Progenitor cell of endocrine pancreas (in vitro differentiated cells): ENCODE data around the gene DEFB124. TPM values are rescaled to one million over a fixed set of nuclear protein-coding genes. Genes with fewer than 3 reads are reported as not detected.
A peak's percentile ranks its signal among the peaks of the same experiment; 100 is the strongest.
"Not testable (repeated sequence)": the region's sequence is repeated elsewhere in the genome, so short reads cannot be mapped to it uniquely, and the experiment has no call there.

Experiments used
- DNase-seq: peaks from one replicate; pipeline ENCODE4 v3.0.0; 2021; ENCODE audit warnings: low spot score; ENCODE audit not compliant: unreplicated experiment
- H3K27ac Mint-ChIP-seq: 2 replicates; pipeline ENCODE4 v1.8.0; 2021; ENCODE audit warnings: mild to moderate bottlenecking, moderate library complexity, mixed read lengths
- H3K27me3 Mint-ChIP-seq: 2 replicates; pipeline ENCODE4 v1.8.0; 2021; ENCODE audit warnings: mixed read lengths
- H3K36me3 Mint-ChIP-seq: 2 replicates; pipeline ENCODE4 v1.8.0; 2022; ENCODE audit warnings: mixed read lengths; ENCODE audit not compliant: insufficient read depth
- H3K4me1 Mint-ChIP-seq: 2 replicates; pipeline ENCODE4 v1.8.0; 2021; ENCODE audit warnings: low read depth, mixed read lengths
- H3K4me3 Mint-ChIP-seq: 2 replicates; pipeline ENCODE4 v1.8.0; 2021; ENCODE audit warnings: low read depth, mild to moderate bottlenecking, moderate library complexity, mixed read lengths
- H3K9me3 Mint-ChIP-seq: 2 replicates; pipeline ENCODE4 v1.8.0; 2021; ENCODE audit warnings: low read depth, mixed read lengths
- CTCF ChIP-seq: fragments of 200-600 bp; sonication (generic); IDR thresholded peaks from one replicate; pipeline ENCODE4 v1.5.0; 2021; ENCODE audit warnings: antibody characterized with exemption, mild to moderate bottlenecking; ENCODE audit not compliant: unreplicated experiment
- total RNA-seq: library from RNA; stranded (reverse); gene quantifications from 2 replicates; pipeline ENCODE4 v1.2.1, GENCODE V29; 2021

The DEFB124 gene
- total RNA-seq, 1 donor from 2014 or later = not detected

- peaks cover 40% of the 10 kb centered on the region for H3K9me3 Mint-ChIP-seq
- no peak for TF ChIP-seq CTCF
- no peak overlapping the region for H3K4me3 Mint-ChIP-seq
- no peaks in the 10 kb centered on the region for H3K4me1 Mint-ChIP-seq
- H3K27me3 Mint-ChIP-seq = peaks cover 8% of the 10 kb centered on the region
- no peak overlapping the region for H3K27ac Mint-ChIP-seq
- no peak for DNase-seq
- H3K36me3 Mint-ChIP-seq = peaks cover 6% of the 10 kb centered on the region
Observed at GRCh38 chr20:31474097-31474436, 860 bp downstream of the DEFB124 start.

GRCh38 chr20:31473331-31474096 lies 1.4 kb downstream of the DEFB124 start:
- Mint-ChIP-seq H3K27me3 (peaks cover 8% of the 10 kb centered on the region), H3K27ac (no peak overlapping the region), H3K4me3 (no peak overlapping the region), H3K4me1 (no peaks in the 10 kb centered on the region), H3K36me3 (peaks cover 6% of the 10 kb centered on the region), H3K9me3 (peaks cover 38% of the 10 kb centered on the region)
- no peak for TF ChIP-seq CTCF
- DNase-seq = no peak

GRCh38 chr20:31472395-31473330 lies 2.3 kb downstream of the DEFB124 start:
- Mint-ChIP-seq H3K27ac (peak overlapping the region; percentile 66), H3K27me3 (peaks cover 4% of the 10 kb centered on the region)

GRCh38 chr20:31470946-31471345 lies 4.0 kb downstream of the DEFB124 start:
- not testable (repeated sequence) for H3K36me3 Mint-ChIP-seq, DNase-seq, H3K4me3 Mint-ChIP-seq, H3K4me1 Mint-ChIP-seq, H3K27me3 Mint-ChIP-seq, H3K27ac Mint-ChIP-seq
- H3K9me3 Mint-ChIP-seq = peaks cover 35% of the 10 kb centered on the region

More at GRCh38 chr20:31472395-31473330, 2.3 kb downstream of the DEFB124 start:
- DNase-seq = no peak
- Mint-ChIP-seq H3K36me3 (peaks cover 8% of the 10 kb centered on the region), H3K4me3 (no peak overlapping the region), H3K4me1 (no peaks in the 10 kb centered on the region), H3K9me3 (peaks cover 35% of the 10 kb centered on the region)
- TF ChIP-seq CTCF = no peak

GRCh38 chr20:31454361-31454760 lies 20.6 kb downstream of the DEFB124 start:
- Mint-ChIP-seq H3K4me1 (no peaks in the 10 kb centered on the region), H3K9me3 (peaks cover 48% of the 10 kb centered on the region)
- TF ChIP-seq CTCF = no peak

More at GRCh38 chr20:31454361-31454760, 20.6 kb downstream of the DEFB124 start:
- no peak for DNase-seq
- Mint-ChIP-seq H3K27me3 (no peaks in the 10 kb centered on the region), H3K27ac (no peak overlapping the region), H3K4me3 (no peak overlapping the region), H3K36me3 (peaks cover 3% of the 10 kb centered on the region)
